HG03558 (cell line): ENCODE measurements around the gene CRAMP1.

Source experiments
- ATAC-seq: cut with Tn5 transposase; IDR thresholded peaks from one replicate; pipeline ENCODE4 v1.9.1; 2021; ENCODE audit warnings: moderate number of reproducible peaks; ENCODE audit not compliant: unreplicated experiment; ENCODE audit errors: extremely low read depth

CRAMP1 gene

DNA sequence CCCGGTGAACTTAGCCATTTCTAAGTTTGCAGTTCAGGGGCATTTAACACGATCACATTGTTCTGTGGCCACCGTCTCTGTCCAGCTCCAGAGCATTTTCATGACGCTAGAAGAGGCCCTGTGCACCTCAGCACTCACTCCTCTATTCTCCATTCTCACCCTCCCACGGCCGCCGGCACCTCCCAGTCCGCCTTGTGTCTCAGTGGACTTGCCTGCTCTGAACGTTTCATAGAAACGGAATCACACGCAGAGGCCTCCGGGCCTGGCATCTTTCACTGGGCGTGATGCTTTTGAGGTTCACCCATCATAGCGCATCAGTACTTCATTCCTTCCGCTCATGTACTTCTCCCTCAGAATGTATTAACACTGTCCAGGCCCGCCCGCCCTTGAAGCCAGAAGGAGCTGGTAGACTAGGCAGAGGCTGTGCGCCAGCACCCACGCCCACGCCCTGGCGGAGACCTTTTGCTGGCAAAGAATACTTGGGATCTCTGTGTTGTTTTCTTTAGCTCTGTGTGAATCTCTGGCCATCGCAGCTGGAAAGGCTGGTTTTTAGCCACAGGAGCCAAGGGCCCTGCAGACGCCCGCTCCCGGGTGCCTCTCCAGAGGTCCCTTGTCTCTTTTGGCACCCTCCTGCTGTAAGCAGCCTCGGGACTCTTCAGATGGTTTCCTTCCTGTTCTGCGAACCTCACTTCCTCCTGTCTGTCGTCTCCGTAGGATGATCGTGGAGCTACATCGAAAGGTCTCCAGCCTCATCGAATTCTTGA lies 42.5 kb downstream of the CRAMP1 start:
- ATAC-seq = no peak

DNA sequence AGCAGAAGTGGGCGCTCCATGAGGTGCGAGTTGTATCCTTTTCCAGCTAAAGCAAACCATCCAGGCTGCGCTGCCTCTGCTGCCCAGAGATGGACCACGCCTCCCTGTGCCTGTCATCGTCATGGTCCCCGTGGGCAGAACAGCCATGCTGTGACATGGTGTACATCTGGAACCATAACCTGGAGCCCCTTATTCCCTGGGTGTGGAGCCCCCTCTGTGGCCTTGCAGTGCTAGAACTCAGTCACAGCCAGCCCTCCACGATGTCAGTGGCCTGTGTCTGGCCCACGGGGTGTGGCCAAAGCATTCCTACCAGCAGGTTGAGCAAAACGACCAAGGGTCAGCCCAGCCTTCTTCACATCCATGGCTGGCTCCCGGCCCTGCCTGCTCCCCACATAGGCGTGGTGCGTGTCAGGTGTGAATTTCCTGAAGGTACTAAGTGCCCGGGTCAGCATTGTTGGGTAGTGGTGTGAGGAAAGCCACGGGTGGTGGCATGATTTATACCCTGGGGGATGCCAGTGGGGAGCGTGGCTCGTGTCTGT lies 43.2 kb downstream of the CRAMP1 start:
- ATAC-seq = no peak

DNA sequence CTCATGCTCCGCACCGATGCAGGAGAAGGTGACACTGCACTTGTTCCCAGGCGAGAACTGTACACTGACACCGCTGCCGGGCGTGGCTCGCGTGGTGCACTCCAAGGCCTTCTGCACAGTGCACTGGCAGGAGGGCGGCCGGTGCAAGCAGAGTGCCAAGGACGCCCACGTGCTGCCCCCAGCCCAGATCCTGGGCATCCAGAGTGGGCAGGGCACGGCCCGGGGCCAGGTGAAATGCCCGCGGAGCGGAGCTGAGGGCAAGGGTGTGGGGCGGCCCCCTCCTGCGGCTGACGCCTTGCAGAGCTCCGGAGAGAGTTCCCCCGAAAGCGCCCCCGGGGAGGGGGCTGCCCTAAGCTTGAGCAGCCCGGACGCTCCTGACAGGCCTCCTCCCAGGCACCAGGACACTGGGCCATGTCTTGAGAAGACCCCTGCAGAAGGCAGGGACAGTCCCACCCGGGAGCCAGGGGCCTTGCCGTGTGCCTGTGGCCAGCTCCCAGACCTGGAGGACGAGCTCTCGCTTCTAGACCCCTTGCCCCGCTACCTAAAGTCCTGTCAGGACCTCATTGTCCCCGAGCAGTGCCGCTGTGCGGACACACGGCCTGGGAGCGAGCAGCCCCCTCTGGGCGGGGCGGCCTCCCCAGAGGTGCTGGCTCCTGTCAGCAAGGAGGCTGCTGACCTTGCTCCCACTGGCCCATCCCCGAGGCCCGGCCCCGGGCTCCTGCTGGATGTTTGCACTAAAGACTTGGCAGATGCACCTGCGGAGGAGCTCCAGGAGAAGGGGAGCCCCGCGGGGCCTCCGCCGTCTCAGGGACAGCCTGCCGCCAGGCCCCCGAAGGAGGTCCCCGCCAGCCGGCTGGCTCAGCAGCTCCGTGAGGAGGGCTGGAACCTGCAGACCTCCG lies 44.0 kb downstream of the CRAMP1 start:
- no peak for ATAC-seq

DNA sequence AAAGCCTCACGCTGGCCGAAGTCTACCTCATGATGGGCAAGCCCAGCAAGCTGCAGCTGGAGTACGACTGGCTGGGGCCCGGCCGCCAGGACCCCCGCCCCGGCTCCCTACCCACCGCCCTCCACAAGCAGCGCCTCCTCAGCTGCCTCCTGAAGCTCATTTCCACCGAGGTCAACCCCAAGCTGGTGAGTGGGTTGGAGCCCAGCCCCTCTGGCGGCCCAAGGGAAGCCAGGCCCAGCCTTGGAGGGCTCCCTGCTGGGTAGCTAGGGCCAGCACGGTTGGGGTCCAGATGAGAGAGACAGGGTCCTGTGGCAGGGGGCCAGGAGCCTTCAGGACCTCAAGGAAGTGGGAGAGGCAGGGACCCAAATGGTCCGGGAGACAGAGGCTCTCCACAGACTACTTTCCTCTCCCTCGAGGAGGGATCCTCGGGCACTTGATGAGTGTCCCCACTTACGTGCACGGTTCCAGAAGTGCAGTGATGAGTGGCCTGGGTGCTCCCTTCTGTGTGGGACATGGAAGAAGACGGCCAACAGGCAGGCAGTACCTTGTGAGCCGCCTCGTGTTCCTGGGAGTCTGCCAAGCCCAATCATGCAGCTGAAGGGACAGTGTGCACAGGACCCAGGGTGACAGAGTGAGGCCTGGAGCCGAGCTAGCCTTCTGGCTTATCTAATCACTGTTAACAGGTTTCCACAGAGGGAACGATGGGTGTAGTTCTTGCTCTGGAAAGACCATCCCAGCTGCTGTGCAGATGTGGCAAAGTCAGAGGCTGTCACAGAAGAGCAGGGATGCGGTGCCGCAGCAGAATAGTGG lies 44.9 kb downstream of the CRAMP1 start:
- ATAC-seq = no peak

DNA sequence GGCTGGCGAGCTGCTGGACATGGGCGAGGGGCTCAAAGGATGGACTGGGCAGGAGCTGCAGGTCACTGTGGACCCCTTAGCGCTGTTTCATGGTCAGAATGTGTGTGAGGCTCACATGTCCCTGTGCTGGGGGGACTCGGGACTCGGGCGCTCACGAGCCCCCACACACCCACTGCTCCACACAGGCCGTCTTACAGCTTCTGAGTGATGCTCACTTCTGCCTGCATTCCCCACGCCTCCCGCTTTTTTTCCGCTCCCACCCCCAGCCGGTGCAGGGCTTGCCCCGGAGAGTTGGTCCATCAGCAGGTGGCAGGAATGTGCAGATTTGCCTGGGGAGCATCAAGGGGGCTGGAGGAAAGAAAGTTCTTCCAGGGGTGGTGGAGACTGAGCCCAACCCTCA lies 45.7 kb downstream of the CRAMP1 start:
- no peak for ATAC-seq

DNA sequence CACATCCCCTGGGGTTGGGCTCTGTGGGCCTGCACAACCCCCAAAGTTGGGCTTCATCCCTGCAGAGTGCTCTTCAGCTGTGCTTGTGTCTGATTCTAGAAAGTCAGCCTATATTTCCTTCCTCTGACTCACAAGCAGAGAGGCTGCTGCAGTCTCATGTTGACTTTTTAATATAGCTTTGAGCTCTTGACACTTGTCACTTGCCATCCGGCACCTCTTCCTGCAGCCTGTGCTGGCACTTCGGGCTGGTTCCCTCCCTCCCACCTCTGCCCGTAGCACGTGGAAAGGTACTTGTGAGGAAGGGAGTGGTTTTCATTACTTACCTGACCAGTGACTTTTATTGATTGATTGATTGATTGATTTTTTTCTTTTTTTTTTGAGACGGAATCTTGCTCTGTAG lies 46.9 kb downstream of the CRAMP1 start:
- no peak for ATAC-seq

DNA sequence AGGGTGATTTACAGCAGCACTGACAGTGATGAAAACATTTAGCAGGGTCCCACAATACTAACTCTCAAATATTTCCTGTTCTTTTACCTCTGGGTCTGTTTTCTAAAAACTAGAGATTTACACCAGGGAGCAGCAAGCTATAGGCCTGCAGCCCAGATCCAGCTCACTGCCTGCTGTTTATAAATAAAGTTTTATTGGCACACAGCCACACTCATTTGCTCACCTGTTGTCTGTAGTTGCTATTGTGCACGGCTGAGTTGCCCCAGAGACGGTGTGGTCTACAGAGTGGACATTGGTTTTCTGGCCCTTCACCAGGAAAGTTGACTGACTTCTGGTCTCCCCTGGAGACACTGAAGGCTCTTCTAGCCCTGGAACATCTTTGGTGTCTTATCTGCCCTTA lies 49.7 kb downstream of the CRAMP1 start:
- ATAC-seq = no peak

DNA sequence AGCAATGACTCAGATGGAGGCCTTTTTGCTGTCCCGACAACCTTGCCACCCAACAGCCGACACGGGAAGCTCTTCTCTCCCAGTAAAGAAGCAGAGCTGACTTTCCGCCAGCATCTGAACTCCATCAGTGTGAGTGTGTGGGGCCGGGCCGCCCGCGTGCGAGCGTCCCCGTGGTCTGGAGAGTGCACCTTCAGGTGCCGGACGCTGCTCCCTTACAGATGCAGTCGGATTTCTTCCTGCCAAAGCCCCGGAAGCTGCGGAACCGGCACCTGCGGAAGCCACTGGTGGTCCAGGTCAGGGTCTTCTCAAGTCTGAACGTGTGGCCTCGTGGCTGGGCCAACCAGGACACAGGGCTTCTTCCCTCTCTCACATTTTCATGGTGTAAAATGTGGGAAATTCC lies 50.4 kb downstream of the CRAMP1 start:
- ATAC-seq = no peak

DNA sequence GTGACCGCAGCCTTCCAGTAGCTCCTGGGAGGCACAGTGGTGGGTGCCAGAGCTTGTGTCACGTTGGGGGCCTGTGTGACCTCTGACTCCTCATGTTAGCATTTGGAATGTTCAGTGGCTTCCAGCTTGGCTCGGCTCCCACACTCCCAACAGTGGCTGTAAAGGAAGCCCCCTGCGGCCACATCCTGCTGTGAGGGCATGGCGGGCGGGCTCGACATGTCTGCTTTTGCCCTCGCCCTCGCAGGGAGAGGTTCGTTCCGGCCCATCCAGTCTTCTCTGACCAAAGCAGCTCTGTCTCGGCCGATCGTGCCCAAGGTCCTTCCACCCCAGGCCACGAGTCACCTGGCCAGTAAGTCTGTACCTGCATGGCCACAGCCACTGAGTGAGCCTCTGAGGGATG lies 53.7 kb downstream of the CRAMP1 start:
- no peak for ATAC-seq

DNA sequence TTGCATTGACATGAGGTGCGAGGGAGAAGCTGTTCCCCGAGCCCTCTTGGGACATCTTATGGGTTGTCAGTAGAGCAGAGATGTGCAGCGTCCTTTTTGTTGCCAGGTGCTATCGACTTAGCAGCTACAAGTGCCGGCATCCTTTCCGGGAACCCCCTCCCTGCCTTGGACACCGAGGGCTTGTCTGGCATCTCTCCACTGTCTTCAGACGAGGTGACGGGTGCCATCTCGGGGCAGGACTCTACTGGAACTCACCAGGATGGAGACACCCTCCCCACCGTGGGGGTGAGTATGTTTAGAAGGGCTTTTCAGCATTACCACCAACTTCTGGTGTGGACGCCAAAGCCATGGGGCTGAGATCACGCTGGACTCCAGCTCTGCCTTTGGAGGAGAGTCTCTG lies 54.2 kb downstream of the CRAMP1 start:
- ATAC-seq = no peak

DNA sequence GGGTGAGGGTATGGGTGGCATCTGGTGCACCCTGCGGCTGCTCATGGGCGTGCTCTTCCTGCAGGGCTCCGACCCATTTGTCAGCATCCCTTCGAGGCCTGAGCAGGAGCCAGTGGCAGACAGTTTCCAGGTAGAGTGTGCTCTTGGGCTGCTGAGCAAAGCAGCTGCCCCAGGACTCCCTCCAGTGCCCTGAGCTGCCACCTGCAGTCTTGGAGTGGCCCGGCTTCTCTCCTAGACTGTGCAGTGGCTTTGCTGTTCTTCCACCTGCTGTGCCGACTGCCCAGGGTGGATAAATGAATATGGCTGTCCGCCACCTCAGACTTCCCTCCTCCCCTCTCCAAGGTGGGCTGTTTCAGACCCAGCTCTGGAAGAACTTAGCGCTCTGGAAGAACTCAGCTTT lies 55.1 kb downstream of the CRAMP1 start:
- ATAC-seq = no peak

DNA sequence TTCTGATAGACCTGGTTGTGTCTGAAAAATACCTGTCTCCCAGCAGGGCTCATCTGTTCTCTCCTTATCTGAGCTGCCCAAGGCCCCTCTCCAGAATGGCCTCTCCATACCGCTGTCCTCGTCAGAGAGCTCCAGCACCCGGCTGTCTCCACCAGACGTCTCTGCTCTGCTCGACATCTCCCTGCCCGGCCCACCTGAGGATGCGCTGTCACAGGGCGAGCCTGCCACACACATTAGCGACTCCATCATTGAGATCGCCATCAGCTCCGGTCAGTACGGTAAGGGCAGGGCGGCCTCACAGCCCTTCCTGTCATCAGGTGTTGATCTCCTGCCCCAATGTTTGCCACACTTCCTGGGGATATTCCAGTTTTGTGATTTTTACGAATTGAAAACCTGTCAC lies 55.8 kb downstream of the CRAMP1 start:
- ATAC-seq = no peak

DNA sequence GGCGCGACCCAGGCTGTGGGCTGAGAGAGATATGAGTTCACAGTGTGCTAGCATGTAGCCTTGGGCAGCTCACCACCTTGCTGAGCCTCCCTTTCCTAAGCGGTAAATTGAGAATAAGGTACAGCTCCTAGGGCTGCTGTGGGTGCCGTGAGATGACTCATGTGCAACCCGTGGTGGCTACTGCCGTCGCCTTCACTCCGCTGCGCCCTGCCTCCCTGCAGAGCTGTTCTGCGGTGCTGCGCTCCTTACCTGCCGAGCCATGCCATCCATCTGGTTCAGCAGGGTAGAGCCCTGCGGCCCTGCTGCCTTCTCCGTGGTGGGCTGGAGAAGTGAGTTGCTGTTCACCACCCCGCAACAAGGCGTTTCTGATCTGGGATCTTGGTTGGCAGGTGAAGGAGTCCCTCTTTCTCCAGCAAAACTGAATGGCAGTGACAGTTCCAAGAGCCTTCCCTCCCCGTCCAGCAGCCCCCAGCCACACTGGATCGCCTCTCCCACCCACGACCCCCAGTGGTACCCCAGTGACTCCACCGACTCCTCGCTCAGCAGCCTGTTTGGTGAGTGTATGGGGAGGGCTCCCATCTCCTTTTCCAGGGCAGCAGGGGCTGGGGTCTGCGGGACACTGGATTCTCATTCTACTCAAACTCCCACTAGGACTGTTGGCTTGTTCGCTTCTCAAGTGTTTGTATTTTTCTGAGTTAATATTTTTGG lies 56.6 kb downstream of the CRAMP1 start:
- no peak for ATAC-seq

DNA sequence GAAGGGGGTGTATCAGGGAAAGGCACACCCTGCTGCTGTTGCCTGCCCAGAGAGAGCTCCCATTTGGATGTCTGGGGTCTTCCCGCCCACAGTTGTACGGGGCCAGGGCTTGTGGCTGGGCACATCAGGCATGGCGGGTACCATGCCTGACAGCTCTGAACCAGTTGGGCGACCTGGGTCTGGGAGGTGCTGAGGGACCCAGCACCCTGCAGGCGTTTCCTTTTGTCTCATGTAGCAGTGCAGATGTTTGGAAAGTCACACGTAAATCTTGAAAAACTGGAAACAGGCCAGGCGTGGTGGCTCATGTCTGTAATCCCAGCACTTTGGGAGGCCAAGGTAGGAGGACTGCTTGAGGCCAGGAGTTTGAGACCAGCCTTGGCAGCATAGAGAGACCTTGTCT lies 57.5 kb downstream of the CRAMP1 start:
- ATAC-seq = no peak

DNA sequence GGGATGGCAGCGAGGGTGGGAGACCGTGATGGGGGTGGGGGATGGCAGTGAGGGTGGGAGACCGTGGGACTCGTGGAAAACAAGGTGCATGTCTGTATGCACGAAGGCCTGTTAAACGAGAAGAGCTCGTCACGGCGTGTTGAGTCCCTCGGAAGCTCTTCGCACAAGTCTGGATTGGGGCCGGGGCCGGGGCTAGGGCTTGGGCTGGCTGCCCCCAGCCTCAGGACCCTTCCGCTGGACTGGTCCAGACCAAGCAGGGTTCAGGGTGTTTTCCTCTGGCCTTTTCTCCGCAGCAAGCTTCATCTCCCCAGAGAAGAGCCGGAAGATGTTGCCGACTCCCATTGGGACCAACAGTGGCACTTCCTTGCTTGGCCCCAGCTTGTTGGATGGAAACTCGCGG lies 58.2 kb downstream of the CRAMP1 start:
- no peak for ATAC-seq

DNA sequence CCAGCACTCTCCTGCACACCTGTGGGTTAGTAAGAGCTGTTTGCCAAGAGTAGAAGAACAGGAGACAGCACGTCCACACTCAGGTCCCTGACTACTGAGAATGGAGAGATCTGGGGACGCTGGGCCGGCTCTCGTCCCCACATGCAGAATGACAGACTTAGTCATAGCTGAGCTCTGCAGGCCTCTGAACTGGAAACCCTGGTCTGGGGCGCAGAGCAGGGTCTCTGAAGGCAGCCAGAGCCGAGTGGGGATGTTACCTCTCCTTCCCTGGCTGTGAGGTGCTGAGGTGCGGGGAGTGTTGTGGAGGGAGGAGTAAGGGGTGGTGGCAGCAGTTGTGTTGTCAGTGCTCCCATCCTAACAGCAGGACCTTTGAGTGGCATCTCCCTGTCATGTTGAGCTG lies 58.7 kb downstream of the CRAMP1 start:
- no peak for ATAC-seq

DNA sequence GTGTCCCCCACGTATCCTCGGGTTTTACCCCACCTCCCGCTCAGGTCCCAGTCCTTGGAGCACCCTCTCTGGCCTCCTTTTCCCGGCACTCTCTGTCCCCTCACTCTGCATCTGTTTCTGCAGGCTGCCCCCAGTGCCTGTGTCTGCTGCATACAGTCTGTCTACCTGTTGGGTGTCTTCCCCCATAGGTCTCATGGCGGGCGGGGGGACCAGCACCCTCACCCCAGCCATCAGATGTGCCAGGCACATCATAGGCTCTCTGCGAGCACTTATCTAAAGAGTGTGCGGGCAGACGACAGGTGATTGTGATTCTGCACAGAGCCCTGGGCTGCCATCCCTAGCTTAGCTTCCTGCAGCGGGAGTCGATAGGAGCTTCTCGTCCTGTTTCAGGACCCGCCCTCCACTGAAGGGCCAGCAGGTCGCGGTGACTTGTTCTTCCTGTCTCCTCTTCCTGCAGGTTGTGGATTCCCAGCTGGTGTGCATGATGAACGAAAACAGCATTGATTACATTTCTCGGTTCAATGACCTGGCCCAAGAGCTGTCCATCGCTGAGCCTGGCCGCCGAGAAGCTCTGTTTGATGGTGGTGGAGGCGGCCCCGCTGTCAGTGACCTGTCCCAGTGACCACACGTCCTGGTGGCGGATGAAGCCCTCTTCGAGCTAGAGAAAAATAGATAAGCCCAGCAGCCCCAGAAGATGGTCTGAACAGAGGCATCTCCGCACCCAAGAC lies 61.4 kb downstream of the CRAMP1 start:
- no peak for ATAC-seq

DNA sequence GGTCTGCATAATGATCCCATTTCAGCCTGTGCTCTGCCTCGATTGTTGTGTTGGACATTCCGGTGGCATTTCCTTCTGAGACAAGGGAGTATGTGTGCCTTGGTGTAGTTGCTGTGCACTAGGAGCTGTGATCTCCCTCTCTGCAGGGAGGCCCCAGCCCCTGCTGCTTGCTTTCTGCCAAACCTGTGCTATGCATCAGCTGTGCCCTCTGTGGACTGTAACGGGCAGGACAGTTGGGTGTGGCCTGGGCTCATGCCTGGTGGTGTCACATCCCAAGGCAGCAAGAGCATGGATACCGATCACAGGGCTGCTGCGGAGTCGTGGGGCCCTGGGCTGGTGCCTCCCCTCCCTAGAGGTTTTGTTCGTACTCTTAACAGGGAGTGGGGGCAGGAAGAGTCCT lies 62.1 kb downstream of the CRAMP1 start:
- ATAC-seq = no peak
